Uterus (tissue), 2 donors: ENCODE results near the gene FNIP1.

Experiments used
- POLR2A ChIP-seq, 2 donors: fragments of 450-650 bp; IDR thresholded peaks; one replicate each; pipeline ENCODE4 v1.6.1; 2016; ENCODE audit warnings: antibody characterized with exemption in 2 of 2, mild to moderate bottlenecking in 1 of 2, moderate library complexity in 1 of 2
- TF ChIP-seq, protein P1 (sequence below), 4 experiments: fragments of 200-600 bp in 2 of 4; fragments of 450-650 bp in 2 of 4; sonication (generic) in 2 of 4; IDR thresholded peaks; one replicate each; pipeline ENCODE4 v1.5.1; 2016 to 2019; ENCODE audit warnings: antibody characterized with exemption in 4 of 4, mild to moderate bottlenecking in 2 of 4, moderate library complexity in 1 of 4

DNA sequence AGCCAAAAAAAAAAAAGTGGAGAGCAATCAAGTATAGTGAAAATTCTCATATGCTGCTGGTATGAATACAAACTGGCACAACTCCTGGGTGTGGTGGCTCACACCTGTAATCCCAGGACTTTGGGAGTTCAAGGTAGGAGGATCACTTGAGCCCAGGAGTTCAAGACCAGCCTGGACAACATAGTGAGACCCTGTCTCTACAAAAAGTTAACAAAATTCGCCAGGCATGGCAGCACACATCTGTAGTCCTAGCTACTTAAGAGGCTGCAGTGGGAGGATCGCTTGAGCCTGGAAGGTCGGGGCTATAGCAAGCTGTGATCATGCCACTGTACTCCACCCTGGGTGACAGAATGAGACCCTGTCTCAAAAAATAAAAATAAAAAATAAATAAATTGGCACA lies 51.7 kb downstream of the FNIP1 start:
- TF ChIP-seq, protein P1, sequence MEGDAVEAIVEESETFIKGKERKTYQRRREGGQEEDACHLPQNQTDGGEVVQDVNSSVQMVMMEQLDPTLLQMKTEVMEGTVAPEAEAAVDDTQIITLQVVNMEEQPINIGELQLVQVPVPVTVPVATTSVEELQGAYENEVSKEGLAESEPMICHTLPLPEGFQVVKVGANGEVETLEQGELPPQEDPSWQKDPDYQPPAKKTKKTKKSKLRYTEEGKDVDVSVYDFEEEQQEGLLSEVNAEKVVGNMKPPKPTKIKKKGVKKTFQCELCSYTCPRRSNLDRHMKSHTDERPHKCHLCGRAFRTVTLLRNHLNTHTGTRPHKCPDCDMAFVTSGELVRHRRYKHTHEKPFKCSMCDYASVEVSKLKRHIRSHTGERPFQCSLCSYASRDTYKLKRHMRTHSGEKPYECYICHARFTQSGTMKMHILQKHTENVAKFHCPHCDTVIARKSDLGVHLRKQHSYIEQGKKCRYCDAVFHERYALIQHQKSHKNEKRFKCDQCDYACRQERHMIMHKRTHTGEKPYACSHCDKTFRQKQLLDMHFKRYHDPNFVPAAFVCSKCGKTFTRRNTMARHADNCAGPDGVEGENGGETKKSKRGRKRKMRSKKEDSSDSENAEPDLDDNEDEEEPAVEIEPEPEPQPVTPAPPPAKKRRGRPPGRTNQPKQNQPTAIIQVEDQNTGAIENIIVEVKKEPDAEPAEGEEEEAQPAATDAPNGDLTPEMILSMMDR (IDR thresholded peaks at IDR 0.05): no peak
- no peak for TF ChIP-seq POLR2A (IDR thresholded peaks at IDR 0.05)
